Mucosa of rectum (tissue), 2 donors: ENCODE results near the gene C1orf198.

ENCODE experiments used
- H3K27ac ChIP-seq, 2 donors: one replicate each; pipeline ENCODE4 v1.7.0; 2013; ENCODE audit warnings: inconsistent platforms in 2 of 2, low read depth in 2 of 2, low read length in 2 of 2
- H3K27me3 ChIP-seq, 2 donors: one replicate each; pipeline ENCODE4 v1.7.0; 2013; ENCODE audit warnings: low read length in 2 of 2; ENCODE audit not compliant: control insufficient read depth in 2 of 2, insufficient read depth in 2 of 2
- H3K36me3 ChIP-seq, 2 donors: one replicate each; pipeline ENCODE4 v1.7.0; 2013; ENCODE audit warnings: low read length in 2 of 2; ENCODE audit not compliant: control insufficient read depth in 2 of 2, insufficient read depth in 2 of 2
- H3K4me1 ChIP-seq, 2 donors: one replicate each; pipeline ENCODE4 v1.7.0; 2013; ENCODE audit warnings: low read length in 2 of 2, mild to moderate bottlenecking in 1 of 2; ENCODE audit not compliant: control insufficient read depth in 2 of 2, insufficient read depth in 2 of 2
- H3K4me3 ChIP-seq, 2 donors: one replicate each; pipeline ENCODE4 v1.7.0; 2013; ENCODE audit warnings: low read length in 2 of 2
- H3K9ac ChIP-seq, 2 donors: one replicate each; pipeline ENCODE4 v1.7.0; 2013; ENCODE audit warnings: low read length in 2 of 2, low read depth in 1 of 2, mild to moderate bottlenecking in 1 of 2
- H3K9me3 ChIP-seq, 2 donors: one replicate each; pipeline ENCODE4 v1.7.0; 2013; ENCODE audit warnings: low read length in 2 of 2; ENCODE audit not compliant: control insufficient read depth in 2 of 2
- donor health status: healthy.
- donor health status: Normal muscosa, but diverticular disease.

C1orf198 gene

GRCh38 chr1:230792691-230793462 is 75.4 kb downstream of the C1orf198 start:
- H3K4me1 ChIP-seq, result no peaks in the 10 kb centered on the region
- H3K27me3 ChIP-seq, result no peaks in the 10 kb centered on the region
- H3K9me3 ChIP-seq, result no peaks in the 10 kb centered on the region
- H3K9ac ChIP-seq, result no peak overlapping the region
- no peak overlapping the region for H3K4me3 ChIP-seq
- H3K27ac ChIP-seq, result no peak overlapping the region
- peaks cover 0 to 4% of the 10 kb centered on the region in 2 donors for H3K36me3 ChIP-seq

- no peak overlapping the region for H3K9ac ChIP-seq
- H3K4me3 ChIP-seq, result no peak overlapping the region
- H3K4me1 ChIP-seq, result no peaks in the 10 kb centered on the region
- no peaks in the 10 kb centered on the region for H3K27me3 ChIP-seq
- H3K27ac ChIP-seq, result no peak overlapping the region
- H3K9me3 ChIP-seq, result no peaks in the 10 kb centered on the region
- H3K36me3 ChIP-seq, result peaks cover 0 to 4% of the 10 kb centered on the region in 2 donors
Measured at GRCh38 chr1:230791986-230792564, 76.2 kb downstream of the C1orf198 start.

GRCh38 chr1:230790026-230790425 is 78.3 kb downstream of the C1orf198 start:
- Histone ChIP-seq H3K9ac (no peak overlapping the region), H3K4me3 (no peak overlapping the region), H3K27me3 (no peaks in the 10 kb centered on the region), H3K36me3 (peaks cover 0 to 4% of the 10 kb centered on the region in 2 donors), H3K9me3 (no peaks in the 10 kb centered on the region), H3K4me1 (no peaks in the 10 kb centered on the region), H3K27ac (no peak overlapping the region)

- no peaks in the 10 kb centered on the region for H3K4me1 ChIP-seq
- H3K27me3 ChIP-seq, result no peaks in the 10 kb centered on the region
- no peak overlapping the region for H3K4me3 ChIP-seq
- peaks cover 0 to 8% of the 10 kb centered on the region in 2 donors for H3K36me3 ChIP-seq
- H3K9me3 ChIP-seq, result no peaks in the 10 kb centered on the region
- no peak overlapping the region for H3K9ac ChIP-seq
- H3K27ac ChIP-seq, result no peak overlapping the region
Measured at GRCh38 chr1:230788561-230789275, 79.6 kb downstream of the C1orf198 start.

GRCh38 chr1:230787471-230787870 is 80.8 kb downstream of the C1orf198 start:
- H3K4me3 ChIP-seq, result no peak overlapping the region
- no peaks in the 10 kb centered on the region for H3K27me3 ChIP-seq
- H3K4me1 ChIP-seq, result no peaks in the 10 kb centered on the region
- peaks cover 0 to 8% of the 10 kb centered on the region in 2 donors for H3K36me3 ChIP-seq
- no peaks in the 10 kb centered on the region for H3K9me3 ChIP-seq
- no peak overlapping the region for H3K27ac ChIP-seq
- no peak overlapping the region for H3K9ac ChIP-seq
